IMR-90 (cell line): ENCODE data around the gene SMIM24. TPM values are rescaled to one million over a fixed set of nuclear protein-coding genes. Genes with fewer than 3 reads are reported as not detected.

Experiments used
- ATAC-seq: fragments of 200-7000 bp; cut with Tn5 transposase; 2 replicates; pipeline ENCODE4 v1.9.1; 2020; ENCODE audit warnings: low read depth, mild to moderate bottlenecking, moderate library complexity
- BruUV-seq: library from RNA; stranded (reverse); fragments of 400-500 nt; replicated peaks from 2 replicates; lab custom pipeline; 2021; lab: Mats Ljungman, UMichigan
- CTCF ChIA-PET: fragments of 300-600 bp; formaldehyde crosslinking; extraction: SDS; loops from one replicate; lab custom pipeline; 2021; ENCODE audit warnings: antibody characterized with exemption; lab: Yijun Ruan, JAX
- POLR2A ChIA-PET: fragments of 300-600 bp; sonication (Branson Sonifier 250); formaldehyde crosslinking; loops from one replicate; lab custom pipeline; 2022; ENCODE audit warnings: antibody characterized with exemption; ENCODE audit not compliant: unreplicated experiment; lab: Charles Lee
- DNase-seq: peaks from one replicate; pipeline ENCODE4 v3.0.0; 2013
- H2AFZ ChIP-seq: replicated peaks from 2 replicates; pipeline ENCODE3; 2013; ENCODE audit warnings: low read length, mild to moderate bottlenecking; ENCODE audit not compliant: poor library complexity
- H2AK5ac ChIP-seq: 2 replicates; pipeline ENCODE4 v1.6.1; 2013; ENCODE audit warnings: low read depth, low read length, inconsistent platforms
- H2AK9ac ChIP-seq: replicated peaks from 2 replicates; pipeline ENCODE3; 2013; ENCODE audit warnings: mild to moderate bottlenecking, low read depth, low read length, moderate library complexity; ENCODE audit not compliant: poor library complexity
- H2BK120ac ChIP-seq: 2 replicates; pipeline ENCODE4 v1.6.1; 2013; ENCODE audit warnings: low read depth, low read length, inconsistent platforms
- H2BK15ac ChIP-seq: 3 replicates; pipeline ENCODE4 v1.6.1; 2013; ENCODE audit warnings: low read depth, low read length, inconsistent platforms
- H2BK20ac ChIP-seq: 2 replicates; pipeline ENCODE4 v1.6.1; 2013; ENCODE audit warnings: low read depth, mild to moderate bottlenecking, inconsistent platforms, low read length, moderate library complexity
- H2BK5ac ChIP-seq: 2 replicates; pipeline ENCODE4 v1.6.1; 2013; ENCODE audit warnings: mild to moderate bottlenecking, low read depth, low read length, inconsistent platforms; ENCODE audit not compliant: poor library complexity, severe bottlenecking
- H3K14ac ChIP-seq: replicated peaks from 2 replicates; pipeline ENCODE4 v1.6.1; 2013; ENCODE audit warnings: low read depth, low read length, inconsistent platforms
- H3K18ac ChIP-seq: 2 replicates; pipeline ENCODE4 v1.6.1; 2013; ENCODE audit warnings: low read depth, low read length, control low read depth
- H3K23ac ChIP-seq: 2 replicates; pipeline ENCODE4 v1.6.1; 2013; ENCODE audit warnings: low read depth, low read length, inconsistent platforms
- H3K27ac ChIP-seq: 2 replicates; pipeline ENCODE4 v1.5.1; 2013; ENCODE audit warnings: mild to moderate bottlenecking, control low read depth, low read length; ENCODE audit not compliant: insufficient read depth
- H3K27me3 ChIP-seq: 2 replicates; pipeline ENCODE4 v1.6.1; 2013; ENCODE audit warnings: low read length; ENCODE audit not compliant: control insufficient read depth, insufficient read depth
- H3K36me3 ChIP-seq: 2 replicates; pipeline ENCODE4 v1.6.1; 2013; ENCODE audit warnings: low read length, mixed read lengths; ENCODE audit not compliant: control insufficient read depth, insufficient read depth
- H3K4ac ChIP-seq: 2 replicates; pipeline ENCODE4 v1.6.1; 2013; ENCODE audit warnings: low read depth, low read length, inconsistent platforms
- H3K4me1 ChIP-seq: 2 replicates; pipeline ENCODE4 v1.6.1; 2013; ENCODE audit warnings: low read length, mixed read lengths; ENCODE audit not compliant: control insufficient read depth, insufficient read depth
- H3K4me2 ChIP-seq: 2 replicates; pipeline ENCODE4 v1.6.1; 2013; ENCODE audit warnings: low read depth, mild to moderate bottlenecking, control low read depth, low read length, moderate library complexity
- H3K4me3 ChIP-seq: 2 replicates; pipeline ENCODE4 v1.5.1; 2013; ENCODE audit warnings: low read depth, mild to moderate bottlenecking, control low read depth, low read length, moderate library complexity; ENCODE audit not compliant: insufficient read depth
- H3K56ac ChIP-seq: 2 replicates; pipeline ENCODE4 v1.6.1; 2013; ENCODE audit warnings: low read length, inconsistent platforms; ENCODE audit not compliant: insufficient read depth; ENCODE audit errors: extremely low read depth
- H3K79me1 ChIP-seq, 2 experiments: 2 replicates each; pipeline ENCODE4 v1.6.1; 2013; ENCODE audit warnings: low read length in 2 of 2, inconsistent platforms in 1 of 2, low read depth in 1 of 2
- H3K9ac ChIP-seq: 2 replicates; pipeline ENCODE4 v1.6.1; 2013; ENCODE audit warnings: low read depth, low read length, control low read depth
- H3K9me1 ChIP-seq: 2 replicates; pipeline ENCODE4 v1.6.1; 2013; ENCODE audit warnings: low read length, inconsistent platforms; ENCODE audit not compliant: insufficient read depth
- H3K9me3 ChIP-seq: 2 replicates; pipeline ENCODE4 v1.6.1; 2013; ENCODE audit warnings: low read length; ENCODE audit not compliant: control insufficient read depth, insufficient read depth
- H4K20me1 ChIP-seq: 2 replicates; pipeline ENCODE4 v1.6.1; 2013; ENCODE audit warnings: low read length, inconsistent platforms; ENCODE audit not compliant: insufficient read depth
- H4K5ac ChIP-seq: 2 replicates; pipeline ENCODE4 v1.6.1; 2013; ENCODE audit warnings: mild to moderate bottlenecking, low read depth, low read length, control low read depth
- H4K8ac ChIP-seq, 2 experiments: 2 replicates each; pipeline ENCODE4 v1.6.1; 2013; ENCODE audit warnings: low read depth in 2 of 2, low read length in 2 of 2, control low read depth in 1 of 2, inconsistent platforms in 1 of 2
- H4K91ac ChIP-seq: 2 replicates; pipeline ENCODE4 v1.6.1; 2013; ENCODE audit warnings: low read depth, low read length, inconsistent platforms; ENCODE audit not compliant: insufficient read depth
- MAZ ChIP-seq: IDR thresholded peaks from 2 replicates; pipeline ENCODE4 v1.6.1; 2012; ENCODE audit warnings: low read depth, mild to moderate bottlenecking, low read length, improper control_type of control experiment, moderate library complexity, borderline replicate concordance
- WGBS, 2 experiments: methylation state at CpG; one replicate each; pipeline versions ENCODE4 v1.1.5 to v1.1.7; 2013; ENCODE audit warnings: missing lambda C conversion rate in 2 of 2; ENCODE audit not compliant: insufficient read length in 1 of 2; ENCODE audit errors: extremely low coverage in 2 of 2; 5-methylcytosine and 5-hydroxymethylcytosine counted together
- dilution Hi-C: fragments of 300-500 bp; cut with HindIII; formaldehyde crosslinking; loops from one replicate; pipeline ENCODE4 v1.14.3; 2018; ENCODE audit warnings: low sequenced_read_pairs; ENCODE audit not compliant: unreplicated experiment
- in situ Hi-C: fragments of 300-500 bp; cut with MboI; formaldehyde crosslinking; loops from 3 replicates; pipeline ENCODE4 v1.14.3; 2019; ENCODE audit warnings: low sequenced_read_pairs, inconsistent platforms, mixed read lengths
- intact Hi-C: fragments of 100-400 bp; cut with micrococcal nuclease; formaldehyde crosslinking; loops from 2 replicates; pipeline ENCODE4 v1.10.0; 2022
- polyA plus RNA-seq, 3 experiments: library from polyadenylated mRNA; depleted of rRNA; stranded (reverse); fragments of >200 nt; gene quantifications; 2 replicates each; pipeline ENCODE4 v1.2.3, GENCODE V29; 2012; ENCODE audit warnings: low replicate concordance in 1 of 3
- total RNA-seq: library from RNA; depleted of rRNA; stranded (reverse); fragments of >200 nt; gene quantifications from 2 replicates; pipeline ENCODE4 v1.2.3, GENCODE V29; 2012

SMIM24 gene
- total and polyA plus RNA-seq, 2 of the 4 experiments (the other 2 are of a cell fraction), result not detected

- H3K9me1 ChIP-seq, result no peaks in the 10 kb centered on the region
- H2BK15ac ChIP-seq, result no peak overlapping the region
- H4K8ac ChIP-seq, result no peak overlapping the region
- no TSS peak for BruUV-seq
- dilution Hi-C loops (no loop called here), intact Hi-C loops (no loop called here), in situ Hi-C loops (loop anchor here (25.0 kb wide), 1 partner anchor 520 kb away; no protein-coding TSS in a partner anchor)
- no peak overlapping the region for H3K27ac ChIP-seq
- no peaks in the 10 kb centered on the region for H3K79me1 ChIP-seq
- H3K4me2 ChIP-seq, result no peak overlapping the region
- no peak overlapping the region for H3K18ac ChIP-seq
- TF ChIP-seq MAZ, result no peak
- no peak overlapping the region for H3K9ac ChIP-seq
- no peaks in the 10 kb centered on the region for H3K4me1 ChIP-seq
- H2AFZ ChIP-seq, result peak overlapping the region; percentile 21
- no peaks in the 10 kb centered on the region for H3K9me3 ChIP-seq
- peaks cover 33% of the 10 kb centered on the region for H3K27me3 ChIP-seq
- H3K4ac ChIP-seq, result no peak overlapping the region
- no peak overlapping the region for H2BK20ac ChIP-seq
- H2AK5ac ChIP-seq, result no peak overlapping the region
- WGBS, 2 experiments, result 68% methylated on average over 31 of the region's 49 CpGs; no CpG with 5 or more reads in 1 of the 2 experiments
- no peak for DNase-seq
- no peaks in the 10 kb centered on the region for H3K36me3 ChIP-seq
- H3K4me3 ChIP-seq, result no peak overlapping the region
- H2BK5ac ChIP-seq, result no peak overlapping the region
- no peak overlapping the region for H3K56ac ChIP-seq
- no peak overlapping the region for H2AK9ac ChIP-seq
- H4K91ac ChIP-seq, result no peak overlapping the region
- no peak overlapping the region for H3K14ac ChIP-seq
- H3K23ac ChIP-seq, result no peak overlapping the region
- ATAC-seq, result no peak
- CTCF ChIA-PET, result interaction anchor here (1.7 kb wide), 1 partner anchor 178 kb away, joined by 5 read pairs; no protein-coding TSS in a partner anchor
- H4K5ac ChIP-seq, result no peak overlapping the region
- POLR2A ChIA-PET, result interaction anchor here (0.6 kb wide), 1 partner anchor 182 kb away, joined by 6 read pairs; no protein-coding TSS in a partner anchor
- H4K20me1 ChIP-seq, result no peaks in the 10 kb centered on the region
- no peak overlapping the region for H2BK120ac ChIP-seq
These were observed 2.3 kb upstream of the SMIM24 start for GRCh38 chr19:3482507-3483225.
